Measurements from ENCODE around the gene PPP1R12A.
A peak's percentile ranks its signal among the peaks of the same experiment; 100 is the strongest.
"Not testable (repeated sequence)": the region's sequence is repeated elsewhere in the genome, so short reads cannot be mapped to it uniquely, and the experiment has no call there.

The PPP1R12A gene

DNA sequence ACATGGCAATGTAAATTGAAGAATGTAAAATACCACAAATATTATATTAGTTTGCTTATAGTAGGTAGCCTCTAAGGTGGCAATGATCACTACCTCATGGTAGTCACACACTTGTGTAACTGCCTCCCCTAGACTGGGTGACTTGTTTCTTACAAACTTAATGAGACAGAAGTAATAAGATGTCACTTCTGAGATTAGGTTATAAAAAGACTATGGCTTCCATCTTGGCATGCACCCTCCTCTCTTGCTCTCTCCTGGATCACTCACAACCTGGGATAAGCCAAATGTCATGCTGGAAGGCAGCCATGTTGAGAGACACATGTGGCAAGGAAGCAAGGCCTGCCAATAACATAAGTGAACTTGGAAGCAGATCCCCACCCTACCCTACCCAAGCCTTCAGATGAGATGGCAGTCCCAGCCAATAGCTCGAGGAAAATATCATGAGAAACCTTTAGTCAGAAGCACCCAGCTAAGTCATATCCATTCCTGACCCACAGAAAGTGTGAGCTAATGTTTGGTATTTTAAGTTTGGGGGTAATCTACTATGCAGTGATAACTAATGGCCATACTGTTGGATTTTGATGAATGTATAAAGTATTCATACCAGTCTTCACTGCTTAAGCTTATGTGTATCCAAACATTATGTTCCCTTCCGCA, 43.3 kb downstream of the PPP1R12A start:
- no peak for DNase-seq (ENCODE audit: low read depth)

DNA sequence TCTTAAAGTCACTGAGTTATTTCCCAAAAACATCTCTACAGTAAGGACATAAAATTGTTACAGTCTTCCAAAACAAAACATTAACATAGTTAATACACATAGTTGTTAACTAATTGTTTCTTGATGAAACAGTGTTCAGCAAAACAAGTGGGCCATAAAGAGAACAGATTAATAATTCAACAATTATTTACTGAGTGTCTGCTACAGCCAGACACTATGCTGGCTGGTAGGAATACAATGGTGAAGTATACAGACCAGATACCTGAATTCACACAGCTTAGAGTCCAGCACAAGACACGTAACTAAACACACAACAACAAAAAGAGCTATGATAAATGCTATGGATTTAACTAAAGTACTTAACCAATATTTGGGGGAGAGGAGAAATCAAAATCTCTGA, 47.0 kb downstream of the PPP1R12A start:
- DNase-seq (ENCODE audit: low read depth), result no peak

DNA sequence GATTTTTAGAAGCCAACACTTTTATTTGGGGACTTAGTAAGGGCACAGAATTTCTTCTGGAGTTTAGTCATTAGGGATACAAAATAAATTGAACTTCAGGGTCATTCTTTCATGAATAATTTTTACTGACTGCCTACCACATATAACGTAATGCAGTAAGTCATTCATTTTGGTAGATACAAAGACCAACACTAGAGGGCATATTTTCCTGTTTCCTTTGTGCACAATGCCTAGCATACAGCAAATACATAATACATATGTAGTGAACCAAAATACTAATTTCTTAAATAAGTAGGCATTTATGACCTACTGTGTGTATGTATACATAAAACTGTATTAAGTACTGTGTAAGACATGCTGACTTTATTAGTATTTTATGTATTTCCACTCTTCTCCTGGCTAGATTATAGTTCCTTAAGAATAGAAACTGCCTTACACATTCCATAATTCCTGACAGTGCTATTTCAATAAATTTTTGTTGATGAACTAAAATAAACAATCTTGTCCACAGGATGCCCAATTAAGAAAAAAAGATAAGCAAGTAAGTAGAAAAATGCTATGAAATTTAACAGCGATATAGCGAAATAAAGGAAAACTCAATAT, 47.9 kb downstream of the PPP1R12A start:
- peak; percentile 67 for DNase-seq (ENCODE audit: low read depth)

DNA sequence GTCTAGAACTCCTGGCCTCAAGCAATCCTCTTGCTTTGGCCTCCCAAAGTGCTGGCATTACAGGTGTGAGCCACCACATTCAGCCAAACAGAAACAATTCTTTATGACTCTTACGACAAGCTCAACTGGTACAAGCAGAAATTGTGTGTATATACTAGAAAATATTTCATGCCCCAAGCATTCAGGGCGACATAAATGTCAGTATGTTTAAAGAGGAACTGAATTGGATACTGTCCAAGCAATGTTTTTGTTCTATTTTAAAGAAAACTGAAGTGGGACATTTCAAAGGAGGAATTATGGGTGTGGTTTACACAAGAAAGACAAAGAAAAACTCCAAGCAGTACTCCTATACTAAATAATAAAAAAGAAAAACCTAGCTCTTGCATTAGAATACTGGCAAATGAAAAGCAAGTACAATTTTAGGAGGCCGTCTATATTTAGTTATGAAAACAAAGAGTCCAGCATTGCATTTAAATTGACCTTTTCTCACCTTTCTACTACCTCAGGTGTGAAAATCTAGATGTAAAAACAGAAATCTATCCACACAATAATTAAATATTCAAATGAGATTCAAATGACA, 48.9 kb downstream of the PPP1R12A start:
- no peak for DNase-seq (ENCODE audit: low read depth)

DNA sequence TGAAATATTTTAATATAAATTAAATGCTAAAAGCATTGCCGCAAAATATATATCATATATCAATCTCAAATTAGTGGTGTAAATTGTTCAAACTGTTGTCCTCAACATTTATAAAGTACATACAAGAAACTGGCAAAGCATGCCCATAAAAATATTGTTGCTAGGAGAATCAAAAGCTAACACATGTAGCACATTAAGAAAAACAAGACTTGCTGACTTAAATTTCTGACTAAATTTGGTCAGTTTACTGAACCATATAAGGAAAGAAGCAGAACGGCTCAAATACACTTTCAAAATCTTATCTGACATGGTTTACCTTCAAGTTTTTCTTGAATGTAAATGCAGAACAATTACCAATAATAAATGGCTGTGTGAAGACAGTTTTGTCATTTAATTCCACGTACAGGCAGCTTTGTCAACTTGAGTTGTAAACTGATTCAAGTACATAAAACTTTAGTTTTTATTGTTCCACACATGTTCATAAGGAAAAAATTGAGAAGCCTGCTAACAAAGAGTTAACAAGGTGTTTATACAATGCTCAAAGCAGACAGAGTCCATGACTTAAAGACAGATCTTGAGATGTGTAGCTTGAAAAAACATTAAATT, 50.4 kb downstream of the PPP1R12A start:
- DNase-seq (ENCODE audit: low read depth), result no peak

DNA sequence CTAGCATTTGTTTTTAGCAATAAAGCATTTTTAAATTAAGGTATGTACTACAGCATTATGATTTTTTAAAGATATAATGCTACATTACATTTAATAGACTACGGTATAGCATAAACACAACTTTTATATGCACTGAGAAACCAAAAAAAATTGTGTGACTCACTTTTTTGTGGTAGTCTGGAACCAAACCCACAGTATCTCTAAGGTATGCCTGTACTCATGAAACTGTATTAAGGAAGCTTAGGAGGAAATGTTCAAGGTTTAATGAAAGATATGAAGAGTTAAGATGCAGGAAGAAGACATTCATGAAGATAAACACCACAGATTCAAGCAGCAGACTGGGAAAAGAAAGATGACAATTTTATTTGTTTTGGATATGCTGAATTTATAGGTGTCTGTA, 51.7 kb downstream of the PPP1R12A start:
- DNase-seq (ENCODE audit: low read depth), result peak; percentile 81

DNA sequence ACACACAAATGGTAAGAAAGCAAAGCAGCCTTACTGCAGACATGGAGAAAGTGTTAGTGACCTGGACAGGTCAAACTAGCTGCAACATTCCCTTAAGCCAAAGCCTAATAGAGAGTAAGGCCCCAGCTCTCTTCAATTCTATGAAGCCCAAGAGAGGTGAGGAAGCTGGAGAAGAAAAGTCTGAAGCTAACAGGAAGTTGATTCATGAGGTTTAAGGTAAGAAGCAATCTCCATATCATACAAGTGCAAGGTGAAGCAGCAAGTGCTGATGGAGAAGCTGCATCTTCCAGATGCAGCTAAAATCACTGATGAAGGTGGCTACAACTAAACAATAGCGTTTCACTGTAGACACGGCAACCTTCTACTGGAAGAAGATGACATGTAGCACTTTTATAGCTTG, 53.5 kb downstream of the PPP1R12A start:
- DNase-seq (ENCODE audit: low read depth), result no peak

DNA sequence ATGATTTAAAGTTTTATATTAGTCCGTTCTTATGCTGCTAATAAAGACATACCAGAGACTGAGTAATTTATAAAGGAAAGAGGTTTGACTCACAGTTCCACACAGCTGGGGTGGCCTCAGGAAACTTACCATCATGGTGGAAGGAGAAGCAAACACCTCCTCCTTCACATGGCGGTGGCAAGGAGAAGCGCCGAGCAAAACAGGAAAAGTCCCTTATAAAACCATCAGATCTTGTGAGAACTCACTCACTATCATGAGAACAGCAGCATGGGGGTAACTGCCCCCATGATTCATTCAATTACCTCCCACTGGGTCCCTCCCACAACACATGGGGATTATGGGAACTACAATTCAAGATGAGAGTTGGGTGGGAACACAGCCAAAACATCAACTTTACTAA, 56.4 kb downstream of the PPP1R12A start:
- DNase-seq (ENCODE audit: low read depth), result not testable (repeated sequence)

DNA sequence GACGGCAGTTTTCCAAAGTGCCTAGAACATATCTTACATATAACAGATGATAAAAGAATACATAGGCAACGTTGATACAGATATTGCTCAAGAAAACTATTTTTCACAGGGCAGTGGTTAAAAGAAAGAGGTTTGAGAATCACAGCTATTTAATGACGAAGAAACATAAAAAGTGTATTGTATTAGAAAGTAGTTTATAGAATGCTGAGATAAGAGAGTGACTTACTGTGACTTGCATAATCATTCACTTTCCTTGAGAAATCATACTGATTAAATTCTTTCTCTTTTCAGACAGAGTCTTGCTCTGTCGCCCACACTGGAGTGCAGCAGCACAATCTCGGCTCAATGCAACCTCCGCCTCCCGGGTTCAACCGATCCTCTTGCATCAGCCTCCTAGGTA, 57.7 kb downstream of the PPP1R12A start:
- no peak for DNase-seq (ENCODE audit: low read depth)

DNA sequence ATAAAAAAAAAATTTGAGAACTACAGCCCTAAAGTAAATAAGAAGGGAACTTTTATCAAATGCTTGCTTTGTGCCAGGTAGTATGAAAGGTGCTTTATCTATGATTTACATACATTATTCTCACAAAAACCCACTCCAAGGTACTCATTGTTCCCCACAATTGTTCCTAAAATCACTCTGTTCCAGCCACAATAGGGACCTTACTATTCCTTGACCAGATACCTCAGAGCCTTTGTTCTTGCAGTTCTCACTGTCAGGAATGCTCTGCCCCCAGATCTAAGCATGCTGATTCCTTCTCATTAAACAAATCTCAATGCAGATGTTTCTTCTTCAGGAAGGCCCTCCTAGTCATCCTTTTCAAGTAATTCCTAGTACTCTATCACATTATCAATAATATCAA, 60.2 kb downstream of the PPP1R12A start:
- no peak for DNase-seq (ENCODE audit: low read depth)

DNA sequence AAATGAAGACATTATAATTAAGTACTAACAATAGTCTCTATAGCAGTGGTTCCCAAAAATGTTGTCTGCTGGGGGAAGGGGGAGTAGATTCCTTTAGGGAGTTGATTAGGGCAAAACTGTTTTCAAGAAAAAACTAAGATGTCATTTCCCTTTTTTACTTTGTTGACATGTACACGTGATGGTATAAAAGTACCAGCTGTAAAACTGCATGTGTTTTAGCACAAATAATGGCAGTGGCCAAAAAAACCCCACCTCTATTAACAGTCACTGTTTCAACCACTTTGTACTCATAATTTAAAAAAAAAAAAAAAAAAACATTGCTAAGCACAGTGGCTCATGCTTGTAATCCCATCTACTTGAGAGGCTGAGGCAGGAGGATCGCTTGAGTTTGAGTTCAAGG, 61.7 kb downstream of the PPP1R12A start:
- no peak for DNase-seq (ENCODE audit: low read depth)

DNA sequence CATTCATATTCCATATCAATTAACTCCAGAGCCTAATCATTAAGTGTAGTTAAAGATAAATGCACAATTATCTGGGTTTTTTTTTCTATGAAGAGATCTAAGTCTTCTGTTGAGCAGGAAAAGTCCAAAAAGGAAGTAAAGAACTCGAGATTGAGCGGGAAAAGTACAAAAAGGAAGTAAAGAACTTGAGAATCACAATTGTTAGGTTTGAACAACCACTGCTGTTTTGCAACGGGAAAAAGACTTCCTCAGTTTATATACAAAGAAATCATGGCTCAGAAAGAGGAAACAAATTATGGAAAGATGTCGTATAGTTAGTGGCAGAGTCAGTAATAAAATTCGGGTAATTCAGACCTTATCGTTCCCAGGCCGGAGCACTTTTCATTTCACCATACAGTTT, 63.3 kb downstream of the PPP1R12A start:
- DNase-seq (ENCODE audit: low read depth), result no peak

DNA sequence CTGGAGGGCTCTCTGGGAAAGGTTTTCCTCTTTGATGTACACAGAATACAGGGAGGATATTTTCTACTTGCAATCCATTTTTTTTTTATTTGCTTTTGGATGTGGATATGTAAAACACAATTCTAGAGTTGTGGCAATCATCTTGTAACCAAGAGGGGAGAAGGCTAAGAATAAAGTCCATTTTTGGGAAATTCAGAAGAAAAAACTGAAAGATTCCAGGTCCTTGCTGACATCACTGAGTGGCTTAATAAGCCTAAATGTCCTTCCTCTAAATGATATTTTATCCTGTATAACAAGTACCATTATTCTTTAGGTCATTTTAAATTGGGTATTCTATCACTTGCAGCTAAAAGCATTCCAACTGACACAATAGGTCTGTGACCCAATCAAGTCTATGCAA, 64.0 kb downstream of the PPP1R12A start:
- DNase-seq (ENCODE audit: low read depth), result no peak

DNA sequence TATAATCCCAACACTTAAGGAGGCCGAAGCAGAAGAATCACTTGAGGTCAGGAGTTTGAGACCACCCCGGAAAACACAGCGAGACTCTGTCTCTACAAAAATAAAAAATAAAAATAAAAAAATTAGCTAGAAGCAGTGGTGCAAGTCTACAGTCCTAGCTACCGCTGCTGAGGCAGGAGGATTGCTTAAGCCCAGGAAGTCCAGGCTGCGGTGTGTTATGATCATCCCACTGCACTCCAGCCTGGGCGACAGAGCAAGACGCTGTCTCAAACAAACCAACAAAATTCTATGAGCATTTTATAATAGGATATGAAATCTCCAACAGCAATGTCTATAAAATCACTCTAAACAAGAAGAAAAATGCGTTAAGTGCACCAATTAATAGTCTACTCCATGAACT, 75.3 kb downstream of the PPP1R12A start:
- DNase-seq (ENCODE audit: low read depth), result peak; percentile 27

DNA sequence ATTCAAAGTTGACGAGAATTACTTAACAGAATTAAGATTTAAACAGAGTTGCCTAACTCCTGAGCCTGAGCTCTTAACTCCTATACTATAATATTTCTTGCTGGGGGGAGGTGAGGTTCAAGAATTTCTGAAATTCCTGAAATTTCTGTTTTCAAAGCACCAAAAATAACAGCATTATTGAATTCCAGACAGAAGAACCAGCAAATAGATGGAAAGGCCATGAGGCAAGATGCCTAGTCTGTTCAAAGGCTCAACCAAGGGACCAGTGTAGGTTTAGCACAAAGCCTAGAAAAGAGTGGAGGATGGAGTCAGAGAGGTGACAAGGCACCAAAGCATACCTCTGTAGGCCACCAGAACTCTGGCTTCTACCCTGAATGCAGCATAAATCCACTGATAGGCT, 76.4 kb downstream of the PPP1R12A start:
- DNase-seq (ENCODE audit: low read depth), result peak; percentile 40

DNA sequence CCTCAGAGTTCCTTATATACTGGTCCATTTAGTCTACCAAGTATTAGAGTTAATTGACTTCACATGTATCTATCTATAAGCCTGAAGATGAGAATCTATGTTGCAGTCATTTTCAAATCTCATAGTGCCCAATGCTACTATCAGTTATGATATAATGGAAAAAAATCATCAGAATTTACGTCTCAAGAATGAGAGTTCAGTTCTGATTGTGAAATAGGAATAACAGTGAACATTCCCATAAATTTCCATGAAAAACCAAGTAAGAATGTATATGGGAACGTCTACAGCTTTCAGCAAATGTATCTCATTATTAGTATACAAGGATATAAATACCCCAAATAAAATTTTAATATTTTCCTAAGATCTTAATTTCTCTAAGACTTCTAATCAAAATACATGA, 77.2 kb downstream of the PPP1R12A start:
- DNase-seq (ENCODE audit: low read depth), result peak; percentile 44

DNA sequence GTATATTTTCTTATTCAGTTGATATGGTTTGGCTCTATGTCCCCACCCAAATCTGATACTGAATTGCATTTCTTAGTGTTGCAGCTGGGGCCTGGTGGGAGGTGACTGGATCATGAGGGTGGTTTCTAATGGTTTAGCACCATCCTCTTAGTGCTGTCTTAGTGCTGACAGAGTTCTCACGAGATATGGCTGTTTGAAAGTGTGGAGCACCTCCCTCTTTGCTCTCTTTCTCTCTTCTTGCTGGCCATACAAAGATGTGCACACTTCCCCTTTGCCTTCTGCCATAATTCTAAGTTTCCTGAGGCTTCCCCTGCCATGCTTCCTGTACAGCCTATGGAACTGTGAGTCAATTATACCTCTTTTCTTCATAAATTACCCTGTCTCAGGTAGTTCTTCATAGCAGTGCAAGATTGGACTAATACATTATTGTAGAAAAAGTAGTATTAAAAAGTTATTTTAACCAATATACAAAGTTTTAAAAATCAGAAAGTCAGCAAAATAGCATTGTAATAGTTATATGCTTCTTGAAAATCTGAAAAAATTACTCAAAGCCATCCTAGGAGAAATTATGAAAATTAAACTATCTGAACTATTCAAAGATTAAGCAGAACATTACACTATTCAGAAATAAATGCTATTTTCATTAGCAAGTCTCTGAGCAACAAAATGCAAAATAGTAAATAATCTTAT, 84.1 kb downstream of the PPP1R12A start:
- DNase-seq (ENCODE audit: low read depth), result no peak

DNA sequence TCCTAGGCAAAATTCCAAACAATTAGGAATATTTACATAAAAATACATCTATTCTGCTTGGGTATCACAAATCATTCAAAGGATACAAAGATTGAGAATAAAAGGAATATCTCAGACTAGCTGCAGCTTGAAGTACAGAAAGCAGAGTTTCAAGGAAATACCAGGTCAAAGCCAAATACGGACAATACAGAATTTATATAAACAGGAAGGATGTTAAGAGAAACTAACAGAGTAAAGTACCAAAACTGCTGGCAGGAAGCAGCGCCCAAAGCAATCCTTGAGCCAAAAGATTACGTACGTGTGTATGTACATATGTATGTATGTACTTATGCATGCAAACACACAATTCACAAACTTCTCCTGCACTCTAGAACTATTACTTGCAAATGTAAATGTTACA, 86.6 kb downstream of the PPP1R12A start:
- DNase-seq (ENCODE audit: low read depth), result no peak

DNA sequence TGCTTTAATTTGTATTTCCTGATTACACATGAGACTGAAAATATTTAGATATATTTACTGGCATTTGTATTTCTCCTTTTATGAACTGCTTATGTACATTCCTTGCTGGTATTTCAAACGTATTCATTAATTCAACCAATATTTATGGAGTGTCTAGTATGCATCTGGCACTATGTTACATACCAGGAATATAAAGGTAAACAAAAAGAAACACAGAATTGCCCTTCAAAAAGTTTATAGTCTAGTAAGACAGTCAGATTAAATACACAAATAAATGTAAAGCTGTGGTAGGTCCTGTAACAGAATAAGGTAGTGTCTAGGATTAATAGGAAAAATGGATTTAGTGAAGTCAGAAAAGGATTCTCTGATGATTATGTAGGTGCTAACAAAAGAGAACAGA, 87.5 kb downstream of the PPP1R12A start:
- DNase-seq (ENCODE audit: low read depth), result no peak

DNA sequence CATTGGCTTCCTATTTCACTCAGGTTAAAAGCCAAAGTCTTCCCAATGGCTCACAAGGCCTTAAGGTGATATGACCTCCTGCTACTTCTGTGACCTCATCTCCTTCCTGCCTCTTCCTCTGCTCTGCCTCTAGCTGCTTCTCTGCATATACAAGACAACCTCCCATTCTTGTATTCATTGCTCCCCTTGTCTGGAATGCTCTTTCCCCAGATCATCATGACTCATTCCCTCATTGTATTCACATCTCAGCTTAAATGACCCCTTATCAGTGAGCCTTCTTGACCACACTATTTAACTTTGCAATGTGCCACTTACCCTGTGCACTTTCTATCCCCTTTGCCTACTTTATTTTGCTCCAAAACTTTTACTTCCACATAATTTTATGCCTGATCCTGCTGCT, 90.2 kb downstream of the PPP1R12A start:
- DNase-seq (ENCODE audit: low read depth), result peak; percentile 96

DNA sequence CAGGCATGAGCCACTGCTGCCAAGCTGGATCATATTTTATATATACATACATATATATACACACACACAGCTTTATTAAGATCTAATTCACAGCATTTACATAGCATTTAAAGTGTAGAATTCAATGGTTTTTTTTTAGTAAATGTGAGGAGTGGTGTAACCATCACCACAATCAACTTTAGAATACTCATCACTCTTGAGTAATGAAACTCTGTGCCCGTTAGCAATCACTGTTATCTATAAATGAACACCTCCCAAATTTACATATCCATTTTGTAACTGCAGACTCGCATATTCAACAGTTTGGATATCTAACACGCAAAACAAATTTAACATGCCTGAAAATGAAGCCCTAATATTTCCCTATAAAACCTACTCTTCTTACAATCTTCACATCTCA, 90.9 kb downstream of the PPP1R12A start:
- no peak for DNase-seq (ENCODE audit: low read depth)

DNA sequence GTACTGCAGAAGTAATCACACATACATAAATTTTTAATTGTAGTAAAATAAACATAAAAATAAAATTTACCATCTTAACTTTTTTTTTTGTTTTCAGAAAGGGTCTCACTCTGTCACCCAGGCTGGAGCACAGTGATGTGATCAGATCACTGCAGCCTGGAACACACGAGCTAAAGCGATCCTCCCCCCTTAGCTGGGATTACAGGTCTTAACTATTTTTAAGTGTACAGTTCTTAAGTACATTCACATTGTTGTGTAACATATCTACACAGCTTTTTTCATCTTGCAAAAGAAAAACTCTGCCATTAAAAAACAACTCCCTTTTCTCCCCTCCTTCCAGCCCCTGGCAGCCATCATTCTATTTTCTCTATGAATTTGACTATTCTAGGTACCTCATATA, 92.3 kb downstream of the PPP1R12A start:
- peak; percentile 64 for DNase-seq (ENCODE audit: low read depth)

DNA sequence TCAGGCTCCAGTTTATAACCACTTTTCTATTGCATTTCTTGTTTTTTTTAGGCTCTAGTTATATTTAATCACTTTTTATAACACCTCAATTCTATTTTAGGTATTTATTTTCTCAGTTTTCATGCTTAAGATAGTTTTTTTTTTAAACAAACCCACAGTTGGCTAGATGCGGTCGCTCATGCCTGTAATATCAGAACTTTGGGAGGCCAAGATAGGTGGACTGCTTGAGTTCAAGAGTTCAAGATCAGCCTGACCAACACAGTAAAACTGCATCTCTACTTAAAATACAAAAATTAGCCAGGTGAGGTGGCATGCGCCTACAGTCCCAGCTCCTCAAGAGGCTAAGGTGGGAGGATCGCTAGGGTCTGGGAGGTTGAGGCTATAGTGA, 93.0 kb downstream of the PPP1R12A start:
- no peak for DNase-seq (ENCODE audit: low read depth)

Data from amniotic epithelial cell (primary cell).